HG03521 (cell line): ENCODE measurements around the gene MYOCOS.
"Not testable (repeated sequence)": the region's sequence is repeated elsewhere in the genome, so short reads cannot be mapped to it uniquely, and the experiment has no call there.

Source experiments
- ATAC-seq: cut with Tn5 transposase; IDR thresholded peaks from one replicate; pipeline ENCODE4 v1.9.1; 2021; ENCODE audit warnings: mild to moderate bottlenecking, moderate library complexity; ENCODE audit not compliant: unreplicated experiment

MYOCOS gene

GRCh38 chr1:171656206-171656605 lies 34.2 kb downstream of the MYOCOS start:
- not testable (repeated sequence) for ATAC-seq

- ATAC-seq: no peak
These were observed 39.1 kb downstream of the MYOCOS start for GRCh38 chr1:171661076-171661650.

- ATAC-seq: no peak
These were observed 41.2 kb downstream of the MYOCOS start for GRCh38 chr1:171663036-171663853.

- no peak for ATAC-seq
These were observed 42.0 kb downstream of the MYOCOS start for GRCh38 chr1:171663854-171664575.

- no peak for ATAC-seq
These were observed 42.9 kb downstream of the MYOCOS start for GRCh38 chr1:171664976-171665375.

- ATAC-seq: no peak
These were observed 44.2 kb downstream of the MYOCOS start for GRCh38 chr1:171666114-171666769.

GRCh38 chr1:171668372-171668771 lies 46.3 kb downstream of the MYOCOS start:
- no peak for ATAC-seq

GRCh38 chr1:171670739-171671138 lies 48.7 kb downstream of the MYOCOS start:
- no peak for ATAC-seq

GRCh38 chr1:171674431-171675405 lies 52.7 kb downstream of the MYOCOS start:
- no peak for ATAC-seq
